Eye (tissue), 1 donor: Measurements from ENCODE around the gene H2BK1.
A peak's percentile ranks its signal among the peaks of the same experiment; 100 is the strongest.

Experiments
- DNase-seq: peaks from one replicate; pipeline ENCODE4 v3.0.0-alpha.2; 2015

H2BK1 gene

DNA sequence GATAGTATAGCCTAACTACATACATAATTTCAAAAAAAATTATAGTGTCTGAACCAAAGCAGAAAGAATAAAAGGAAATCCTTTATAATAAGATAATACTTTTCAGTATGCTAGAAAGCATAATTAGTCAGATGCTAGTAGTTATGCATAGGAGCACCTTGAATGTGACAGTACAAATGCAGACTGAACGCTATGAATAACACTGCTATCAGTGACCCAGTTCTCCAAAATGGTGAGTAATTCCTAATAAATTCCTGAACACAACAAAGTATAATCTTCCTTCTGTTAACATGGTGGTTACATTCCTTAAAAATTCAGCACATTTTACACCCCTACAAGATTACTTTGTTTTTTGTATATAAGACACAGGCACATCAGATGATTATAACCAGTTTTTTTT is 20.8 kb upstream of the H2BK1 start:
- no peak for DNase-seq

GRCh38 chr7:151229249-151229648 is 19.0 kb upstream of the H2BK1 start:
- DNase-seq: no peak

DNA sequence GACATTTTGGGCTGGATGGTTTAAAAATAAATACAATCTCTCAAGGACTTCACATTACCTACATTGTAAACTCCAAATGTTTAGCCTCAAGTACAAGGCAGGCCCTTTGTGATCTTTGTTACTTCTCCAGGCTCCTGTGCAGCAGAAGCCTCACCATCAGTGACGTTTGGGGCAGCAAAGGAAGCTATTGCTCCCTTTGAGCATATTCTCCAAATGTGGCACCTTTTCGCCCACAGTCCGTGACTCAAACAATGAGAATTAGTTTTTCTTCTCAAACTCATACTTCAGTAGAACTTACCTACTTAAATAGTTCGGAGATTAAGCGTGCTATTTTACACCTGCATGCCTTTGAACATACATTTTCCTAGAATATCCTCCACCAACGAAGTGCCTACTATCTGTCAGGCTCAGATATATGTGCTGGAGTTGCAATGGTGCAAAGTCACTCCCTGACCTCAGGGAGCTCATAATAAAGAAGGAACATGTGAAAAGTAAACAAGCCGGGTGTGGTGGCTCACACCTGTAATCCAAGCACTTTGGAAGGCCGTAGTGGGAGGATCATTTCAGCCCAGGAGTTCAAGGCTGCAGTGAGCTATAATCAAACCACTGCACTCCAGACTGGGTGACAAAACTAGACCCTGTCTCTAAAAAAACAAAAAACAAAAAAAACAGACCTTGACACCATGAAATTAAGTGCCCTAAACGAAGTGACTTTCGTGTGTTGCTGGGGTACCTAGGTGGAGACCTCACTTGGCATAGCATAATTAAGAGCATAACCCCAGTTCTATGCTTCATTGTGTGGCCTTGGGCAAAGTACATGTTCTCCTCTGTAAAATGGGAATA is 18.0 kb upstream of the H2BK1 start:
- no peak for DNase-seq

DNA sequence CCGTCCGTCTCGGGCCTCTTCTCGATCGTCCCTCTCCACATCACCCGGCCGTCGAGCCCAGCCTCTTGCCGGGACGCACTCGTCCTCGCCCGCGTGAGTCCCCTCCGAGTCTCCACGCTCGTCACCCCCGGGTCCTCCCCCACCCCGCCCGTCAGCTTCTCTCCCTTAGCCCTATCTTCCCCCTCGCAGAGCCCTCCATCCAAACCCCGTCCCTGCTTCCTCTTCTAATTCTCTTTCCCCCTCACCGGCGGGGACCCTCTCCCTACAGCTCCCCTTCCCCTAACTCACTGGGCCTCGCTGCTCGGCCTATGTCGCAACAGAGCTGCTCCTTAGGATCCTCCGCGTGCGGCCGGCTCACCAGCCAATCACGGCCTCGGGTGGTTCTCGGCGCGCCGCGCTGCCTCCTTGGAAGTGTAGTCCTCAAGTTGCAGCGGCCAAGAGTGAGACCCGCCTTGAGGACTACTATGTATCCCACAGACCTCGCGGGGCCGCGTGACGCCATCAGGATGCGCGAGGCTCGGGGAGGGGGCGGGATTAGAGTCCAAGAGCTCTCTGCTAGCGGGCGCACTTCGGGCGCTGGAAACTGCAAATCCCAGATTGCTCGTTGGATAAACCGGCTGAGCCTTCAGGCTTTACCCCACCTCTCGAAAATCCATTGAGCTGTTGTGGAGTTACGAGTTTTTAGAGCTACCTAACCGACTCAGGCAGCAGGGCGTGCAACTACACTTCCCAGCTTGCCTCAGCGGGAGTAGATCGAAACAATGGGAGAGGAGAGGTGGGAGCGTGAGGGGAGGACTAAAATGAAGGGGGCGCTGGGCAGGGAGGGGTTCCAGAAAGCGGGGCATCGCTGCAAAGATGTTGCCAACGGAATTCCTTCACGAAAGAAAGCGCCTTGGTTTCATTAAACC is 16.8 kb upstream of the H2BK1 start, which contains the start of gene ABCF2:
Gene ABCF2, minus strand, starts transcription at position 331 of the 908 bp plus-strand sequence. CDS start 747 bp downstream, outside the sequence.
- peak; percentile 100 for DNase-seq

GRCh38 chr7:151226560-151226874 is 16.2 kb upstream of the H2BK1 start:
- no peak for DNase-seq

GRCh38 chr7:151225948-151226510 is 15.7 kb upstream of the H2BK1 start:
- DNase-seq: no peak

DNA sequence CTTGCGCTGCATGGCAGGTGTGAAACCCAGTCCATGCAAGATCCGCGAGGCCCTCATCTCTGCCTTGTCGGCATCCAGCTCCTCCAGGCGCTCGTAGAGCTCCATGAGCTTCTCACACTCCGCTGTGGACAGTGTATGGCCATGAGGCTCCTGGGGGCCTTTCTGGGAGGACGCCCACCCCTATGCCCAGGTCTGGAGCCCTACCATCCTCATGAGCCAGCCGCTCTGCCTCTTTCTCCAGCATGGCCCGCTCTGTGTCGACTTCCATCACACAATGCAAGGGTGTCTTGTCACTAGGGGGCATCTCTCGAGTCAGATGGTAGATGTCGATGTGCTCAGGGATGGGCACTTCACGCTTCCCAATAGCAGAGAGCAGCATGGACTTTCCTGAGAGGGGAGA is 13.4 kb upstream of the H2BK1 start:
- DNase-seq: no peak

GRCh38 chr7:151218170-151218569 is 7.9 kb upstream of the H2BK1 start:
- no peak for DNase-seq

GRCh38 chr7:151215396-151215795 is 5.1 kb upstream of the H2BK1 start:
- DNase-seq: no peak

DNA sequence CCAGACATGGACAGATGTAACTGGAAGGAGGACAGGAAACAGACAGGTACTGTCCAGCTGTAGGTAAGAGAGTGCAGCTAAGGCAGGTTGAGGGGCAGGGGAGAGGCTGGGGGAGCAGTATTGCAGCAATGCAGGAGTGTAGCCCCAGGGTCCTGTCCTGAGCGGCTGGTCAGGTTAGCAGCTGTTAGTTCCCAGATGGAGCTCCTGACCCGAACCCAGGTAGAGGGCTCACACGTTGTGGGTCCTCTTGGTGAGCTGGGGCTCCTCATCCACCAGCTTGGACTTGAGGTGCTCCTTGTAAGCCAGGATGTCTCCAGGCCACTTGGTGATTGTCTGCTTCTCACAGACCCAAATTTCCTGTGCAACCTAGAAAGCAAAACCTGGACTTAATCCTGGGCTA is 3.5 kb upstream of the H2BK1 start:
- DNase-seq: no peak

GRCh38 chr7:151212626-151213025 is 2.3 kb upstream of the H2BK1 start:
- DNase-seq: no peak

DNA sequence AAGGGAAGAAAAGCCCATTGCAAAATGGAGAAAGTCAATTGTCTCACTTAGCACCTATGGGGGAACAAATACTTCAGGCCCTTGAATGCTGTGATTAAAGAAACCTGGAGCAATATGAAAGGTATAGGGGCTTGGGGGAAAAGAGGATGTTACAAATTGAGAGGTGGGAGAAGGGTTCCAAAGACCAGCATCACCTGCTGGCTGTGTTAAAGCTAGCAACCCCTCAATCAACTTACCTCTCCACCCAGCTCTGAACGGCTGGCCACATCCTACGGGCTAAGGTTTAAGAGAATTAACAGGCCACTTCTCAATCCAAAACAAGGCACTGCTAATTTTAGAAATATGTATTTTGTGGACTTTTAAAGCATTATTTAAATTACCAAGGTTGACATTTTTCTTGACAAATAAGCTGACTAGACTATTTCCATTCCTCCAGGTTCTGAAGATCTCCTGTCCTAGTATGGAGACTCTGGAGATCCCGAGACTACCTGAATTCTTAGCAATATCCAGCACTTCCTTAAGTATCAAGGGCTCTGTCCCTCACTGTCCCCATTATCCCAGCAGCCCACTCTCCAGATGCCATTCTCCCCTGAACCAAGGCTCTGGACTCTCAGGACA is 976 bp upstream of the H2BK1 start:
- DNase-seq: no peak

DNA sequence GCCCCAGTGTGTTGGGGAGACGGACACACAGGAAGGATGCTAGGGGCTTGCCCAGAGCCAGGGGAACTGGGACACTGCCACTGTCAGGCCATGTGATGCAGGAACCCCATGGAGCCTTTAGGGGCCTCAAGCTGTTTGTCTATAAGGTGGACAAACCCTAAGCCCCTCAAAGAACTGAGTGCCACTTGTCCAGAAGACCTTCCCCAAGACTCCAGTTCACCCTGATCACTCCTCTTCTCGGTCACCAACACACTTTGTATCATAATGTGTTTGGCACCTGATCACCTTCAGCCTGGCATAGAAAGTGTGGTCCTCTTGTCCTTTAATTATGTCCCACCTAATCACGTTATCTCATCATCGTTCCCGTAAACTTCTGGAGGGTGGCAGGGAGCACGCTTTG is 700 bp downstream of the H2BK1 start:
- no peak for DNase-seq

DNA sequence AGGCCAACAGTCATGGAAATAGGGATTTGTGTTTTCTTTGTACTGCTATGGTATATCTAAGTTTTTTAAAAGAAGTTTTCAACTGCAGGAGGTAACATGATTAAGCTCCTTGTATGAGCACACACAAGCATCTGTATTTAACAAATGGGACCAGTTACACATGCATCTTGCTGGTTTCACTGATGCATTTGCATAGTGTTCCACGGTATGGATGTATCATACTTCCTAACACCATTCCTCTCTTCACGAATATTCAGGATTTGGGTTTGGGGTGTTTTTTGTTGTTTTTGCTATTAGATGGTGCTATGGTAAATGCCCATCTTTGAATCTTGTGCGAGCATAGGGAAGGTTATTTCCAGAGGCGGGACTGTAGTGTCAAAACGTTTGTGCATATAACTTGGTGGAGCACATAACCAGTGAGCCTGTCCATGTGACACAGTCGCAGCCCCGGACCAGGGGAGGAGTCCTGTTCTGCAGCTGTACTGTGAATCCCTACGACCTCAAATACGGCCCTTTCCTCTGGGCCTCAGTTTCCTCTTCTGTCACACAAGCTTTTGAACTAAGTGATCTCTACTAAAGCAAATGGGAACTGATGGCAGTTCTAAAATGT is 1.9 kb downstream of the H2BK1 start:
- no peak for DNase-seq

DNA sequence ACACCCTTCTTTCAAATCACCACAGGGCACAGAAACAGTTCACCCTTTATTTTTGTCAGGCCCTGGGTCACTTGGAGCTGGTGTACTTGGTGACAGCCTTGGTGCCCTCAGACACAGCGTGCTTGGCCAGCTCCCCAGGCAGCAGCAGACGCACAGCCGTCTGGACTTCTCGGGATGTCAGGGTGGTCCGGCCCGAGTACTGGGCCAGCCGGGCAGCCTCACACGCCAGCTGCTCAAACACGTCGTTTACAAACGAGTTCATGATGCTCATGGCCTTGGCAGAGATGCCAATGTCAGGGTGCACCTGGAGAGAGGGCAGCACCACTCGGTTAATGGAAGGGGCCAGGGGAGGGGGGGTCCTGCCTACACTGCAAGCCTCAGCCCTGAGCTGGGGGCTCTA is 2.5 kb downstream of the H2BK1 start:
- DNase-seq: no peak

- DNase-seq: no peak
Observed at GRCh38 chr7:151207315-151207714, 3.0 kb downstream of the H2BK1 start.

DNA sequence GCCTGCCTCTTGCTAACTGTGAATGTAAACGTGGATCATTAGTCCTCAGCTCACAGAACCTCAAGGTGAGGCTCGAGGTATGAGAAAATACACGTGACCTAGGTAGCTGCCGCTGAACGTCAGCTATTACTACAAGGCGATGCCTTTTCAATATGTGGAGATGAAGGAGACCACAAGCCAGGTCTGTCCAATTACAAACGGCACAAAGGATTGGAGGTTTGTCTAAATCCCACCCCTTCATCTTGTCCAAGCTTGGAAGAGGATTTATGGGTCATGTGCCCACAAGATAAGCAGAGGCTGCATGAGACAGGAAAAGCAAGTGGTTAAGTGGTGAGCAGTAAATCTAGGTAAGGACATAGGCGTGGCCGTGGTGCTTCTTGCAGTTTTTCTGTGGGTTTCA is 3.4 kb downstream of the H2BK1 start:
- DNase-seq: no peak

GRCh38 chr7:151205730-151206129 is 4.6 kb downstream of the H2BK1 start:
- no peak for DNase-seq

DNA sequence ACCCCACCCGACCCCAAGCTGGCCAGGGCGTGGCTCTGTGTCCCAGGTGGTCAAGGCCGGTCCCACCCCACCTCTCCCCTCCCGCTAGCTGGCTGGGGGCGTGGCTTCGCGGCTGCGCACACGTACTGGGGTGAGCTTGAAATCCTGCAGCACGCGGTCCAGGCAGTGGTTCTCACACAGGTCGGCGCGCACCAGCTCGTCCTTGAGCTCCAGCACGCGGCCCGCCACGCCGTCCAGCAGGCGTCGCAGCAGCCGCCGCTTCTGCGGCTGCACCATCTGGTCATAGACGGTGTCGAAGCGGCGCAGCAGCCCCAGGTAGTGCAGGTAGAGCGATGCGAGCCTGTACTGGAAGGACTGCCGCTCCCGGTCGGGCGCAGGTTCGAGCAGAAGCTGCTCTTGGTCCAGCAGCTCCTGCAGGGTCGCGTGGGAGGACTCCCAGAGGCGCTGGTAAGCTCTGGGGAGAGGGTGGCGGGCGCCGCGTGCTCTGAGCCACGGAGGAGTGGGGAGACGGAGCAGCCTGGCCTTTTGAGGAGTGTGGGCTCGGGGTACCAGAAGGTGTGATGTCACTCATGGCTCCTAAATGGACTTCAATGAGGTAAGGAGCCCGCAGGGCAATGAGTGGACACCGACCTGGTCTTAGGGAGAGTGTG is 5.8 kb downstream of the H2BK1 start:
- no peak for DNase-seq

DNA sequence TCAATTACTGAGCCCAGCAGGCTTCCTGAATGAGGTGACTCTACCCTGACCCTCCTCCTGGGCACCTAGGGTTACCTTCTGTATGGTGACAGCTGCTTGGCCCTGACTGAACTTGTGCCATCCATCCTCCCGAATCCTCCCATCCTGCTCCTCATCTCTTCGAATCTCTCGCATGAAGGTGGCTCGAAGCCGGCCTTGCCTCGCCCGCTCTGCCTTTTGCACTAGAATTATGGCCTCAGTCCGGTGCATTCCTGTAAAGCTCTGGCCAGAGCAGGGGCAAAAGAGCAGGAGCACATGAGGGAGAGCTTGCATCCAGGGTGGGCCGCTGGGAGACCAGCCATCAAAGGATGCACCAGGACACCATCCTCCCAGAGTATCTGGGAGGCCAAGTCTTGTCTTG is 7.5 kb downstream of the H2BK1 start:
- no peak for DNase-seq

GRCh38 chr7:151201751-151202150 is 8.5 kb downstream of the H2BK1 start:
- DNase-seq: no peak

DNA sequence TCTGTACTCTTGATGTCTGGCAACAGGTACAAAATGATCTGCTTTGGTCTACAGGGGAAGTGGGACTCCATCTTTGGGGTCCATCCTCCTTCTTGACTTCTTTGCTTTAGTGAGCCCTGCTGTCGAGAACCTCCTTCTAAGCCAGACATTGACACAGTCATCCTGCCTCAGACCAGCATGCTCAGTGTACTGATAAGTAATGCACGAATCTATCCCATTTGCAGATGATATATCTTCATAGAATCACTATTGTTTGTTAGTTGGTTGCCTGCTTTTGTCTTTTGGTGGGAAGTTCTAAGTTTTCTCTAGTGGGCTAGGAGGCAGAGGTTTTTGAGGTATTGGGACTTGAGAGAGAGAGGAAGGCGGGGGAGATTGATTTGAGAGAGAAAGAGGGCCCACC is 8.9 kb downstream of the H2BK1 start:
- DNase-seq: no peak
